Esophagus muscularis mucosa (tissue), 4 donors: ENCODE measurements around the gene UTS2B. TPM values are rescaled to one million over a fixed set of nuclear protein-coding genes. Genes with fewer than 3 reads are reported as not detected.

ENCODE experiments used
- DNase-seq: peaks from one replicate; pipeline ENCODE4 v3.0.0-alpha.2; 2017; ENCODE audit errors: extremely low spot score
- H3K27ac ChIP-seq, 4 donors: fragments of 200-600 bp; sonication (generic); replicated peaks in 1 of 4; 1 replicate in 3 of 4; 2 replicates in 1 of 4; pipeline ENCODE4 v1.5.1; 2016 to 2019; ENCODE audit warnings: mild to moderate bottlenecking in 1 of 4
- H3K27me3 ChIP-seq, 4 donors: fragments of 200-600 bp; sonication (generic); one replicate each; pipeline versions ENCODE4 v1.5.1 to v1.6.0; 2016 to 2019
- H3K36me3 ChIP-seq, 4 donors: fragments of 200-600 bp; sonication (generic); one replicate each; pipeline ENCODE4 v1.5.1; 2016 to 2019
- H3K4me1 ChIP-seq, 4 donors: fragments of 200-600 bp; sonication (generic); one replicate each; pipeline ENCODE4 v1.5.1; 2016 to 2019
- H3K4me3 ChIP-seq, 4 donors: fragments of 200-600 bp; sonication (generic); 1 replicate in 2 of 4; 2 replicates in 2 of 4; pipeline ENCODE4 v1.5.1; 2016 to 2019; ENCODE audit warnings: mild to moderate bottlenecking in 4 of 4, moderate library complexity in 1 of 4
- H3K9me3 ChIP-seq, 4 donors: fragments of 200-600 bp; sonication (generic); 1 replicate in 3 of 4; 2 replicates in 1 of 4; pipeline ENCODE4 v1.5.1; 2016 to 2019
- EP300 ChIP-seq: sonication (generic); formaldehyde crosslinking; IDR thresholded peaks from one replicate; pipeline ENCODE4 v1.6.1; 2017; ENCODE audit warnings: antibody characterized with exemption
- POLR2A ChIP-seq: fragments of 450-650 bp; IDR thresholded peaks from one replicate; pipeline ENCODE4 v1.6.1; 2017; ENCODE audit warnings: antibody characterized with exemption, moderate library complexity, mild to moderate bottlenecking, low read depth
- POLR2AphosphoS5 ChIP-seq, 2 donors: sonication (generic); formaldehyde crosslinking; IDR thresholded peaks; one replicate each; pipeline ENCODE4 v1.6.1; 2017; ENCODE audit warnings: antibody characterized with exemption in 2 of 2
- WGBS: methylation state at CpG from one replicate; pipeline ENCODE4 v1.1.5; 2018; 5-methylcytosine and 5-hydroxymethylcytosine counted together
- intact Hi-C: fragments of 100-400 bp; cut with DNase I; formaldehyde crosslinking; loops from one replicate; pipeline ENCODE4 v1.15.1; 2023
- total RNA-seq, 4 donors: library from RNA; depleted of rRNA; stranded (reverse); fragments of >200 nt; gene quantifications; one replicate each; pipeline versions ENCODE4 v1.1.0 to v1.2.1, GENCODE V29; 2016
- TF ChIP-seq, protein P1 (sequence below), 3 experiments: fragments of 200-600 bp in 2 of 3; fragments of 450-650 bp in 1 of 3; sonication (generic) in 2 of 3; IDR thresholded peaks; one replicate each; pipeline ENCODE4 v1.5.1; 2017 to 2019; ENCODE audit warnings: antibody characterized with exemption in 3 of 3, mild to moderate bottlenecking in 2 of 3, moderate library complexity in 1 of 3

UTS2B gene
- total RNA-seq, 4 donors from 2014 or later, result 0.65 to 1.2 TPM; not detected in 2

DNA sequence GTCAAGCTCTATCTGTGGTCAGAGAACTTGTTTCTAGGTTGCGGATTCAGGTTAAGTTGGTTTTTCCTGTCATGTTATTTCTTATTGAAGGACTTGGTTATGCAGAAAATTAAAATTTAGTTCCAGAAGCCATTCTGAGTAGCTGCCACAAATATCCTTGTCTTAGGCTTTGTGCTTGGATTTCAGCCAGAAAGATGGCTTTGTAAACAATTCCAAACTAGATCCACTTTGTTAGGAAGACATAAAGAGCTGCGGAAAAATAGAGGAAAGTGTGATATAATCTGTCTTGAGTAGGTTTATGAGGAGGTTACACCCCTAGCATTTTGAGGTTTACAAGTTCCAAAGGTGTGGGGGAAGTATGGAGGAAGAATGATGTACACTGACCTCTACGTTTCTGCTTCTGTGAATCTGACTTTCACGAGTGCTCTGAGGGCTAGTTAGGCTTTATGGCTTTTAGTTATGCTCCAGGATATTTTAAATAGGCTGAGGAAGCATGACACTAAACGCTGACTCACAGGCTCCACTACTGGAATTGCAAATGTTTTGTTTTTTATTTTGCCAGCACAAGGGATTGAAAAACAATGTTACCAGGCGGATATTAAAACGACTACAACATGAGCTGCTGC lies 46.3 kb upstream of the UTS2B start:
- Histone ChIP-seq H3K27me3 (no peaks in the 10 kb centered on the region), H3K9me3 (no peaks in the 10 kb centered on the region), H3K4me3 (no peak overlapping the region), H3K4me1 (peaks cover 34 to 45% (median 41%) of the 10 kb centered on the region in 4 donors), H3K36me3 (peaks cover 18 to 33% (median 25%) of the 10 kb centered on the region in 4 donors), H3K27ac (peak overlapping the region; percentile 32 to 72 (median 57))
- DNase-seq, result no peak
- TF ChIP-seq POLR2A (no peak), POLR2AphosphoS5 (IDR thresholded peaks at IDR 0.05) (peak in 1 of 2 donors; percentile 29)
- WGBS, result 50% methylated on average over 7 of the region's 7 CpGs
- intact Hi-C loops, result no loop called here

DNA sequence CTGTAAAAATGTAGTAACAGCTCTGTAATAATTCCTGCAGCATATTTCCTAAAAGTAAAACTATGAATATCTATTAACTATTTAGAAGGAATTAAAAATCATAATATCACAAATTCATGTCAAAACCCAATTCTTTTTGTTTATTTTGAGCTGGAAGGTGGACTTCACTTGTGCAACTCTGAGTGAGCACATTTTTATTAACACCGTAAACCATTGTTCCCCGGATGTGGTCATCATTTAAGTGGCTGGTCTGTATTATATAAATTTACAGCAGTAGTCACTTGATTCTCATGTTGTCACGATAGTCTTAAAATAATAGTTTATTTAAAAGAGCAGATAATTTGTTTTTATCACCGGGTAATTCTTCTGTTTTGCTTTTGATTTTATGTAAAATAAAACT lies 43.0 kb upstream of the UTS2B start:
- WGBS, result 51% methylated on average over 4 of the region's 4 CpGs
- TF ChIP-seq POLR2AphosphoS5 (IDR thresholded peaks at IDR 0.05) (no peak), POLR2A (no peak), EP300 (no peak)
- TF ChIP-seq, protein P1, sequence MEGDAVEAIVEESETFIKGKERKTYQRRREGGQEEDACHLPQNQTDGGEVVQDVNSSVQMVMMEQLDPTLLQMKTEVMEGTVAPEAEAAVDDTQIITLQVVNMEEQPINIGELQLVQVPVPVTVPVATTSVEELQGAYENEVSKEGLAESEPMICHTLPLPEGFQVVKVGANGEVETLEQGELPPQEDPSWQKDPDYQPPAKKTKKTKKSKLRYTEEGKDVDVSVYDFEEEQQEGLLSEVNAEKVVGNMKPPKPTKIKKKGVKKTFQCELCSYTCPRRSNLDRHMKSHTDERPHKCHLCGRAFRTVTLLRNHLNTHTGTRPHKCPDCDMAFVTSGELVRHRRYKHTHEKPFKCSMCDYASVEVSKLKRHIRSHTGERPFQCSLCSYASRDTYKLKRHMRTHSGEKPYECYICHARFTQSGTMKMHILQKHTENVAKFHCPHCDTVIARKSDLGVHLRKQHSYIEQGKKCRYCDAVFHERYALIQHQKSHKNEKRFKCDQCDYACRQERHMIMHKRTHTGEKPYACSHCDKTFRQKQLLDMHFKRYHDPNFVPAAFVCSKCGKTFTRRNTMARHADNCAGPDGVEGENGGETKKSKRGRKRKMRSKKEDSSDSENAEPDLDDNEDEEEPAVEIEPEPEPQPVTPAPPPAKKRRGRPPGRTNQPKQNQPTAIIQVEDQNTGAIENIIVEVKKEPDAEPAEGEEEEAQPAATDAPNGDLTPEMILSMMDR (IDR thresholded peaks at IDR 0.05), result no peak
- no peak overlapping the region for H3K4me3 ChIP-seq
- H3K4me1 ChIP-seq, result peaks cover 21 to 26% (median 25%) of the 10 kb centered on the region in 4 donors
- no peak overlapping the region for H3K27ac ChIP-seq
- H3K27me3 ChIP-seq, result no peaks in the 10 kb centered on the region
- intact Hi-C loops, result no loop called here
- peaks cover 4 to 33% (median 23%) of the 10 kb centered on the region in 4 donors for H3K36me3 ChIP-seq
- no peaks in the 10 kb centered on the region for H3K9me3 ChIP-seq
- DNase-seq, result no peak

DNA sequence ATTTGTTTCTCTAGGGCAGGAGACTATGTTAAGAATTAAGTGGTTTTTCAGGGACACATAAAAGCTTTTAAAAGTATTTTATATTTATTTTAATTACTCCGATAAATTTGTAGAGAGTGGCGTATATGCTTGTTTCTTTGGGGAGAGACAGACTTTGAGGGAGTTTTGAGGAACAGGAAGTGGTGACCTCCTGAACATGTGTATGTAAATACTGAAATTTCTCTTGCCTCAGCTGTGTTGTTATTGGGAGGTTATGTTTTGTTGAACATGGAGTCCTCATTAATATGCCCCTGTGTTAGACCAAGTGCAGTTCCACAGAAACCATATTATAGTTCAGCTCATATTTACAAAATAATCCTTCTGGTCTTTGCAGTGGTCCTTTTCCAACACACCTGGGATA lies 41.8 kb upstream of the UTS2B start:
- intact Hi-C loops, result no loop called here
- no peak overlapping the region for H3K27ac ChIP-seq
- peaks cover 11 to 17% (median 13%) of the 10 kb centered on the region in 4 donors for H3K4me1 ChIP-seq
- H3K9me3 ChIP-seq, result no peaks in the 10 kb centered on the region
- H3K36me3 ChIP-seq, result peaks cover 4 to 33% (median 23%) of the 10 kb centered on the region in 4 donors
- WGBS, result 86% methylated on average over 2 of the region's 2 CpGs
- no peak for DNase-seq
- TF ChIP-seq, protein P1 (IDR thresholded peaks at IDR 0.05), result no peak
- TF ChIP-seq EP300 (no peak), POLR2A (no peak), POLR2AphosphoS5 (IDR thresholded peaks at IDR 0.05) (no peak)
- H3K4me3 ChIP-seq, result no peak overlapping the region
- H3K27me3 ChIP-seq, result no peaks in the 10 kb centered on the region

DNA sequence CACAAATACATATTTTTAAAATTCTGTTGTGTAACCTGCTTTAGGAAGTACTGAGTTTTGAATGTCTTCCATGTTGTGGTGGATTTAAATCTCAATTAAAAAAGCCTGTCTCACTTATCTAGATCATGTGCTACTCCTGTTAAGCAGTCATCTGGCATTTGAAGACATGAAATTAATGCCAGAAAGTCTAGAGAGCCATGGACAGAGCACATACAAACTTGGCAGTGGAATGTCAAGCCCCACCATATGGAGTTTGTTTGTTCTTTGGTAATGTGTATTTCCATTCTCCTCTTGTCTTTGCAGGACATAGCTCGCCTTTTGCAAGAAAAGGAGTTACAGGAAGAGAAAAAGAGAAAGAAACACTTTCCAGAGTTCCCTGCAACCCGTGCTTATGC lies 39.3 kb upstream of the UTS2B start:
- no peak for DNase-seq
- 72% methylated on average over 2 of the region's 2 CpGs for WGBS
- H3K27me3 ChIP-seq, result no peaks in the 10 kb centered on the region
- H3K27ac ChIP-seq, result no peak overlapping the region
- H3K4me3 ChIP-seq, result no peak overlapping the region
- no peak for TF ChIP-seq POLR2AphosphoS5 (IDR thresholded peaks at IDR 0.05)
- intact Hi-C loops, result no loop called here
- H3K36me3 ChIP-seq, result peaks cover 0 to 27% (median 13%) of the 10 kb centered on the region in 4 donors
- H3K4me1 ChIP-seq, result peaks cover 0 to 8% (median 5%) of the 10 kb centered on the region in 4 donors
- no peaks in the 10 kb centered on the region for H3K9me3 ChIP-seq

DNA sequence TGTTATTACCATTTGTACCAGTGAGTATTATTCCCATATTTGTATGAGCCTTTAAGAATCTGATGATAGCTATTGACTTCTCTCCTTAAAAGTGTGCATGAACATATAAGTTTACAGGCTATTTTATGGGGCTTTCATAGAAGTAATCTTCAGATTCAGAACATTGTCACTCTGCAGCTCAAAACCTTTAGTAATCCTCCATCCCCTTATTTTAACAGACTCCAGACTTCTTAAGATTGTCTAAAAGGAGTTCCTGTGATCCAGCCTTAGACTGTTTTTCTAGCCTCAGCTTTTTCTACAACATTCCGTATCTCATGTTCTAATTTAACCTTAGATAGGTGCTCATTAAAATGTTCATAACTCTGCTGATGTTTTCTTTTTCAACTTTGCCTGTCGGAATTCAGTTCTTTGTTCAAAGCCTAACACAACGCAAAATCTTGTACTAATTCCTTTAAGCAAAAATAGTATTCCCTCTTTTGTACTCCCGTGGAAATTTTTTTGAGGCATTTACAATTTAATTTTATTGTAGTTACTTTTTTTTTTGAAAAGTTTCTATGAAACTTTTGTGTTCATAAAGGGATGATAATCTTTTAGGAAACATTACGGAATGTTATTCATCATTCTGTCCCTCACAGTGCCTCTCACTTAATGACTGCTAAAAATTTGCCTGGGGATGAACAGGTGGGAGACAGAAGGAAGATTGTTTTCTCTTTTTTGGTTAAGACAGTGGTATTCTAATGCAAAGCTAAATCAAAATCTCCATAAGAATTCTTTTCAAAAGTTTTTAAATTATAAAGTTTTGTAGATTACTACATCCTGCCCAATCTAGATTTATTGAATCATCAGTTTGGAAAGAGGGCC lies 38.7 kb upstream of the UTS2B start:
- TF ChIP-seq POLR2AphosphoS5 (IDR thresholded peaks at IDR 0.05) (no peak), EP300 (no peak), POLR2A (no peak)
- TF ChIP-seq, protein P1 (IDR thresholded peaks at IDR 0.05), result no peak
- Histone ChIP-seq H3K9me3 (no peaks in the 10 kb centered on the region), H3K27ac (no peak overlapping the region), H3K4me1 (peaks cover 0 to 11% (median 5%) of the 10 kb centered on the region in 4 donors), H3K27me3 (no peaks in the 10 kb centered on the region), H3K4me3 (no peak overlapping the region), H3K36me3 (peaks cover 0 to 29% (median 18%) of the 10 kb centered on the region in 4 donors)
- DNase-seq, result no peak
- intact Hi-C loops, result no loop called here
- 87% methylated on average over 5 of the region's 5 CpGs for WGBS
